HG03139 (cell line): Measurements from ENCODE around the gene TMBIM4.

ENCODE experiments used
- ATAC-seq: cut with Tn5 transposase; IDR thresholded peaks from one replicate; pipeline ENCODE4 v1.9.1; 2021; ENCODE audit not compliant: unreplicated experiment

TMBIM4 gene

DNA sequence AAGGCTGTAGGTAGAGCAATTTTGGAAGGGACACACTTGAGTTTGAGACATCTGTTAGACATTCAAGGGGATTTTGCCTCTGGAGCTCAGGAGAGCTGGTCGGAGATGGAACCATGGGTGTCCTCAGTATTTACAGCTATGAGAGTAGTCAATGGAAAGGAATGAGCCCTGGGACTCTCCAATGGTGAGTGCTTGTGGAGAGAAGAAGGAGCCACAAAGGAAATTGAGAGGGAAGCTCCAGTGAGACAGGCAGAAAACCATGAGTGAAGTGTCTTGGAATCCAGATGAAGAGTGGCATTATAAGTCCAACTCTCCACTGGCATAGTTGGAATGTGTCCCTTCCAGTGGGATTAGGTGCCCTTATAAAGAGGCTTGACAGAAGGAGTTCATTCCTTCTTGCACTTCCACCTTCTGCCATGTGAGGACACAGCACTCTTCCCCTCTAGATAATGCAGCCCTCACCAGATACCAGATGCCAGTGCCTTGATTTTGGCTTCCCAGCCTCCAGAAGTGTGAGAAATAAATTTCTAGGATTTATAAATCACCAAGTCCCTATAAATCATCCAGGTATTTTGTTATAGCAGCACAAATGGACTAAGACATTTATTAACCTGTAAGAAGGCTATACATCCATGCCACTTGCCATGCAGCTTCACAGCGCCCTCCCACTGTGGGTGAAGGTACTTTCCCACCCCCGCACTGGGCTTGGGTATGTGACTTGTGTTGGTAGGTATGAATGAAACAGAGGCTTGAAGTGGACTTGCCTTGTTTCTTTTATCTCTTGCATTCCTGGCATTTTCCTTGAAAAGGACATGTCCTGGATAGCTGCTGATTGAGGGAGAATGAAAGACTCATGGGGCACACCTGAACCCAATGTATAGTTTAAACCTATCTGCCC lies 66.5 kb downstream of the TMBIM4 start:
- ATAC-seq, result no peak

- no peak for ATAC-seq
Measured at GRCh38 chr12:66092559-66093269, 77.1 kb downstream of the TMBIM4 start.

- ATAC-seq, result no peak
Measured at GRCh38 chr12:66090157-66090556, 79.6 kb downstream of the TMBIM4 start.

DNA sequence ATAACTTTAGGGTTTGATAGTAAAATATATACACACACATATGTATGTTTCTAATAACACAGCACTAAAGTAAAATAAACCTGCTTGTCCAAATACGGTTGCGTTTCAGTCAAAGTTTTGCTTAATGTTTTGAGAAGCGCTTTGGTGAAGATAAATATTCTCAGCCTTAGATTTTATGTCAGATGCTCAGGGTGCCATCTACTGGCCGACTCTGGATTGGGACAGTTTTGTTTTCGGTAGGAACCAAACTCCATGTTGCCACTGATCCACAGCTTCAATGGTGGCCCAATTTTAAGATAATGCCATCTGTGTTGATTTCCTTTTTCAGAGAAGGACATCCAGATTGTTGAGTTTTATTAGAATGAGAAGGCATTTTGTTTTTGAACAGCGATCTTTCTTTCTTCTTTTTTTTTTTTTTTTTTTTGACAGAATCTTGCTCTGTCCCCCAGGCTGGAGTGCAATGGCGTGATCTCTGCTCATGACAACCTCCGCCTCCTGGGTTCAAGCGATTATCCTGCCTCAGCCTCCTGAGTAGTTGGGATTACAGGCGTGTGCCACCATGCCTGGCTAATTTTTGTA lies 82.3 kb downstream of the TMBIM4 start:
- no peak for ATAC-seq

DNA sequence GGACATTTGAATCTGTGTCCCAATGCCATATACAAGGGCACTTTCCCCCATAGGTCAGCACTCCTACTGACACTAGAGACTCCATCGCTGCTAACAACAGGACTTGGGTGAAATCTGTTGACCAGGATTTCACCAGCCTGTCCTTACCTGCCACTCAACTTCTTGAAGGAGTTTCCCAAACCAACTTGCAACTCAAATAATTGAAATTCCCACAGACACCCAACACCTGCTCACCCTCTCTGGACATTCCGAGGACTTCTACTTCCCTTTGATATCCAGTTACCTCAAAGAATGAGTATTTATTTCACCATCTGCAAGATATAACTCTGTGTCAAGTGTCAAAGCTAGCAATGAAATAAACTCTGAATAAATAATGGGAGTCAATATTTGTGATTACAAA lies 83.8 kb downstream of the TMBIM4 start:
- ATAC-seq, result no peak
